Esophagus squamous epithelium (tissue), 5 donors: ENCODE results near the gene WTAP. TPM values are rescaled to one million over a fixed set of nuclear protein-coding genes. Genes with fewer than 3 reads are reported as not detected.
"Not testable (repeated sequence)": the region's sequence is repeated elsewhere in the genome, so short reads cannot be mapped to it uniquely, and the experiment has no call there.

Source experiments
- DNase-seq: peaks from one replicate; lab custom pipeline; 2025; lab: John Stamatoyannopoulos, UW
- H3K27ac ChIP-seq, 4 donors: fragments of 200-600 bp; sonication (generic); one replicate each; pipeline ENCODE4 v1.5.1; 2016 to 2019; ENCODE audit warnings: mild to moderate bottlenecking in 1 of 4
- H3K27me3 ChIP-seq, 4 donors: fragments of 200-600 bp; sonication (generic); 1 replicate in 3 of 4; 2 replicates in 1 of 4; pipeline versions ENCODE4 v1.5.1 to v1.6.0; 2017 to 2021; ENCODE audit warnings: antibody characterized with exemption in 1 of 4
- H3K36me3 ChIP-seq, 3 donors: fragments of 200-600 bp; sonication (generic); one replicate each; pipeline ENCODE4 v1.5.1; 2016 to 2019
- H3K4me1 ChIP-seq, 3 donors: fragments of 200-600 bp; sonication (generic); one replicate each; pipeline ENCODE4 v1.5.1; 2017 to 2019
- H3K4me3 ChIP-seq, 4 donors: fragments of 200-600 bp; sonication (generic); 1 replicate in 3 of 4; 2 replicates in 1 of 4; pipeline ENCODE4 v1.5.1; 2016 to 2019; ENCODE audit warnings: mild to moderate bottlenecking in 2 of 4, moderate library complexity in 1 of 4
- H3K9me3 ChIP-seq, 3 donors: fragments of 200-600 bp; sonication (generic); one replicate each; pipeline ENCODE4 v1.5.1; 2016 to 2019
- POLR2A ChIP-seq, 4 donors: fragments of 450-650 bp; IDR thresholded peaks; one replicate each; pipeline ENCODE4 v1.6.1; 2017; ENCODE audit warnings: antibody characterized with exemption in 4 of 4, mild to moderate bottlenecking in 4 of 4, moderate library complexity in 3 of 4
- WGBS, 2 donors: methylation state at CpG; one replicate each; pipeline ENCODE4 v1.1.5; 2018; 5-methylcytosine and 5-hydroxymethylcytosine counted together
- intact Hi-C: fragments of 100-400 bp; cut with DNase I; formaldehyde crosslinking; loops from one replicate; pipeline ENCODE4 v1.15.0; 2022
- total RNA-seq, 4 donors: library from RNA; depleted of rRNA; stranded (reverse); fragments of >200 nt; gene quantifications; one replicate each; pipeline ENCODE4 v1.1.0, GENCODE V29; 2016
- TF ChIP-seq, protein P1 (sequence below), 6 experiments: fragments of 450-650 bp in 4 of 6; fragments of 200-600 bp in 2 of 6; sonication (generic) in 2 of 6; IDR thresholded peaks; one replicate each; pipeline ENCODE4 v1.5.1; 2016 to 2019; ENCODE audit warnings: antibody characterized with exemption in 6 of 6, mild to moderate bottlenecking in 4 of 6, moderate library complexity in 4 of 6
- donor health status: DM: yes; HTN: yes; CAD: no.

The WTAP gene
- total RNA-seq, 4 donors from 2014 or later = 45.0 to 105 (median 82.6) TPM

DNA sequence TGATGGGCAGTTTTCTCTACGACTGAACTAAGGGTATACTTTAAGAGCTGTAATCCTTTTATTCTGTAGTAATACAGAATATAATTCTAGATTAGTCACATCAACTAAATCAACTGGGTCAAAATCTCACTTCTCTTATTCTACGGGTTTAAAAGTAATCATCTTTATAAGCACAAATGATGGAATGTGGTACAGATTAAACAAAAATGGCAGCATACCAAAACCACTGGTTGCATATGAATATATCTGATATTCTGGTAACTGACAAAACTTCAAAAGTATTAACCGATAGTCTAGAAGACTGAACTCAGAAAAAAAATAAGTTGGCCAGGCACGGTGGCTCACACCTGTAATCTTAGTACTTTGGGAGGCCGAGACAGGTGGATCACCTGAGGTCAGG, 41.3 kb upstream of the WTAP start:
- DNase-seq = no peak
- no peaks in the 10 kb centered on the region for H3K9me3 ChIP-seq
- H3K4me3 ChIP-seq = no peak overlapping the region
- no peaks in the 10 kb centered on the region for H3K27me3 ChIP-seq
- intact Hi-C loops = loop anchor here (5.0 kb wide), 1 partner anchor 106 kb away; the partner anchor contains the start of gene MRPL18
- TF ChIP-seq, protein P1, sequence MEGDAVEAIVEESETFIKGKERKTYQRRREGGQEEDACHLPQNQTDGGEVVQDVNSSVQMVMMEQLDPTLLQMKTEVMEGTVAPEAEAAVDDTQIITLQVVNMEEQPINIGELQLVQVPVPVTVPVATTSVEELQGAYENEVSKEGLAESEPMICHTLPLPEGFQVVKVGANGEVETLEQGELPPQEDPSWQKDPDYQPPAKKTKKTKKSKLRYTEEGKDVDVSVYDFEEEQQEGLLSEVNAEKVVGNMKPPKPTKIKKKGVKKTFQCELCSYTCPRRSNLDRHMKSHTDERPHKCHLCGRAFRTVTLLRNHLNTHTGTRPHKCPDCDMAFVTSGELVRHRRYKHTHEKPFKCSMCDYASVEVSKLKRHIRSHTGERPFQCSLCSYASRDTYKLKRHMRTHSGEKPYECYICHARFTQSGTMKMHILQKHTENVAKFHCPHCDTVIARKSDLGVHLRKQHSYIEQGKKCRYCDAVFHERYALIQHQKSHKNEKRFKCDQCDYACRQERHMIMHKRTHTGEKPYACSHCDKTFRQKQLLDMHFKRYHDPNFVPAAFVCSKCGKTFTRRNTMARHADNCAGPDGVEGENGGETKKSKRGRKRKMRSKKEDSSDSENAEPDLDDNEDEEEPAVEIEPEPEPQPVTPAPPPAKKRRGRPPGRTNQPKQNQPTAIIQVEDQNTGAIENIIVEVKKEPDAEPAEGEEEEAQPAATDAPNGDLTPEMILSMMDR (IDR thresholded peaks at IDR 0.05) = no peak
- TF ChIP-seq POLR2A (IDR thresholded peaks at IDR 0.05) = no peak
- 59 to 71% methylated on average over 5 of the region's 5 CpGs for WGBS, 2 donors
- H3K4me1 ChIP-seq = peaks cover 0 to 78% (median 39%) of the 10 kb centered on the region in 3 donors
- peaks cover 6 to 93% (median 17%) of the 10 kb centered on the region in 3 donors for H3K36me3 ChIP-seq
- H3K27ac ChIP-seq = no peak overlapping the region

DNA sequence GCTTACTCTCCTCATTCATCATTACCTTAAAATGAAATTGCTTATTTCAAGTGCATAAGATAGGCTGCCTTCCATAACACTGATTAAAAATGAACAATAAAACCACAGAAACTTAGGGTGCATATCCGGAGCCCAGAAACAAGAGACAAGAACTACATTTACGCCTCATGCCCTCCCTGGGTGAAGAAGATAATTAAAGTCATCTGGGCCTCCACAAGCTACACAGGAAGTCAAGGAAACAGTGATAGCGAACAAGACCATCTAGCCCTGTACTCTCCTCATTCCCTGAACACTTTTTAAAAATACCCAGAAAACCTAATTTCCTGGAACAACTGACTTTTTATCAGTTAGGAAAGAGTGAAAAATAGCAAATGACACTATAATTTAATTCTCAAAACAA, 40.6 kb upstream of the WTAP start:
- Histone ChIP-seq H3K4me1 (peaks cover 1 to 78% (median 34%) of the 10 kb centered on the region in 3 donors), H3K9me3 (no peaks in the 10 kb centered on the region), H3K36me3 (peaks cover 6 to 86% (median 17%) of the 10 kb centered on the region in 3 donors), H3K27me3 (no peaks in the 10 kb centered on the region), H3K4me3 (peak overlapping the region in 1 of 4 donors; percentile 21), H3K27ac (no peak overlapping the region)
- intact Hi-C loops = loop anchor here (5.0 kb wide), 1 partner anchor 106 kb away; the partner anchor contains the start of gene MRPL18
- WGBS, 2 donors = 62 to 68% methylated on average over 3 of the region's 3 CpGs
- no peak for DNase-seq
- TF ChIP-seq, protein P1 (IDR thresholded peaks at IDR 0.05) = no peak
- no peak for TF ChIP-seq POLR2A (IDR thresholded peaks at IDR 0.05)

DNA sequence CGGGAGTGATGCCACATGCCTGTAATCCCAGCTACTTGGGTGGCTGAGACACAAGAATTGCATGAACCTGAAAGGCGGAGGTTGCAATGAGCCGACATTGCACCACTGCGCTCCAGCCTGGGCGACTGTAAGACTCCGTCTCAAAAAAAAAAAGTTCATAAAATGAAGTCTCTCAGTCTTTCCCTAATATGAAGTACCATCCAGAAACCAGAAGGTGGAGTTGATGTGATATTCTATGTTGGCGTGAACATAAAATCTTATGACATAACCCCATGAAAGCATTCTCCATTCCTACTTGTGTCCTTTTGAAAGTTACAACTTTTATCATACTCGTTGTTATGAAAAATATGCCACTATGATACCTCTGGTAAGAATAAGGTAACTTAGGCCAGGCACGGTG, 40.0 kb upstream of the WTAP start:
- TF ChIP-seq, protein P1 (IDR thresholded peaks at IDR 0.05) = no peak
- no peak for TF ChIP-seq POLR2A (IDR thresholded peaks at IDR 0.05)

DNA sequence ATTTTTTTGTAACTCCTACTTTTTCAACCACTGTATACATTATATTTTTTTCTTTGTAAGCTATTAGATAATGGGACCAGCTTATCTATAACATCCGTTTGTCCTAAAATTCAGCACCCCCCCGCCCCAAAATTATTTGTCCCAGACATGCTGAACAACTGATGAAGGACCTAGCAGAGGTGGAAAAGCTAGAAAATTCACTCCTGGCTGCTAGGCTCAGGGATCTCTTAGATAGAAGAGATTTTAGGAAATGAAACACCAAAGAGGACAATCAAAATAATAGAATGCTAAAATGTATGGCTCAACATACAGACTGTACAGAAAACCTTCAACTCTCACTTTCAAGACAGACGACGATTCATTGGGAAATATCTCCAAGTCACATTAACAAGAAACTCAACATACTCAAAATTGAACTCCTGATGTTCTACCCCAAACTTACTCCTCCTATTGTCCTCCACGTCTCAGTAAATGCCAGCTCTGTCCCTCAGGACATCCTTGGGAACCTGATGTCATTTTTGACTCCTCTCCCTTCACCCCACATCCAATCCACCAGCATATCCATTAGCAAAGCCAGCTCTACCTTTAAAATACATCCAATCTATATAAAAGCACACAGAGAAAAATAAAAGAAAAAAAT, 38.9 kb upstream of the WTAP start:
- intact Hi-C loops = loop anchor here (5.0 kb wide), 1 partner anchor 104 kb away; the partner anchor contains the start of gene MRPL18
- TF ChIP-seq, protein P1 (IDR thresholded peaks at IDR 0.05) = no peak
- Histone ChIP-seq H3K9me3 (no peaks in the 10 kb centered on the region), H3K27me3 (no peaks in the 10 kb centered on the region), H3K27ac (no peak overlapping the region), H3K4me1 (peaks cover 7 to 69% (median 27%) of the 10 kb centered on the region in 3 donors), H3K36me3 (peaks cover 6 to 69% (median 17%) of the 10 kb centered on the region in 3 donors), H3K4me3 (peak overlapping the region in 2 of 4 donors; percentile 4 to 92)
- WGBS, 2 donors = 60 to 61% methylated on average over 5 of the region's 5 CpGs
- DNase-seq = no peak

More for the DNA sequence above, 40.0 kb upstream of the WTAP start:
- WGBS, 2 donors = 83 to 95% methylated on average over 9 of the region's 9 CpGs
- Histone ChIP-seq H3K36me3 (peaks cover 6 to 80% (median 17%) of the 10 kb centered on the region in 3 donors), H3K27ac (no peak overlapping the region), H3K27me3 (no peaks in the 10 kb centered on the region), H3K4me1 (peaks cover 7 to 78% (median 34%) of the 10 kb centered on the region in 3 donors), H3K4me3 (peak overlapping the region in 1 of 4 donors; percentile 92), H3K9me3 (no peaks in the 10 kb centered on the region)
- no peak for DNase-seq
- intact Hi-C loops = loop anchor here (5.0 kb wide), 1 partner anchor 105 kb away; the partner anchor contains the start of gene MRPL18

DNA sequence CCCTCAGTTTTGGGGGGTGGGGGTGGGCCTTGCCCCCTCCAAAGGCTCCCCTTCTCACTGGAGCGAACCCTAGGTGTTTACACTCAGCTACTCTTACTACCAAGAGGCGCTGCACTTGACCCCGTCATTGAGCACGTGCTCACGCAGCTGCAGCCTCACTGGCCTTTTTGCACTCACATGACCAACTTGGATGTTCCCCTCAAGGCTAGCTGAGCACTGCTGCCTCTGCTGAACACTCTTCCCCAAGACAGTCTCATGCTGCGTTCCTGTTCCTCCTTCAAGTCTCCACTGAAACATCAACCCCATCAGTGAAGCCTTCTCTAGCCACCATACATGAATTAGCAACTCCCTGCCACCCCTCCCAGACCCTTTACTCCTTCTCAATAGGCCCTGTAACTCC, 38.3 kb upstream of the WTAP start:
- no peaks in the 10 kb centered on the region for H3K27me3 ChIP-seq
- H3K4me3 ChIP-seq = peak overlapping the region in 2 of 4 donors; percentile 4 to 92
- intact Hi-C loops = loop anchor here (5.0 kb wide), 1 partner anchor 103 kb away; the partner anchor contains the start of gene MRPL18
- no peak for DNase-seq
- peaks cover 6 to 63% (median 17%) of the 10 kb centered on the region in 3 donors for H3K36me3 ChIP-seq
- H3K4me1 ChIP-seq = peaks cover 7 to 72% (median 24%) of the 10 kb centered on the region in 3 donors
- TF ChIP-seq POLR2A (IDR thresholded peaks at IDR 0.05) = no peak
- TF ChIP-seq, protein P1 (IDR thresholded peaks at IDR 0.05) = no peak
- no peak overlapping the region for H3K27ac ChIP-seq
- H3K9me3 ChIP-seq = no peaks in the 10 kb centered on the region
- WGBS, 2 donors = 68 to 77% methylated on average over 6 of the region's 6 CpGs

DNA sequence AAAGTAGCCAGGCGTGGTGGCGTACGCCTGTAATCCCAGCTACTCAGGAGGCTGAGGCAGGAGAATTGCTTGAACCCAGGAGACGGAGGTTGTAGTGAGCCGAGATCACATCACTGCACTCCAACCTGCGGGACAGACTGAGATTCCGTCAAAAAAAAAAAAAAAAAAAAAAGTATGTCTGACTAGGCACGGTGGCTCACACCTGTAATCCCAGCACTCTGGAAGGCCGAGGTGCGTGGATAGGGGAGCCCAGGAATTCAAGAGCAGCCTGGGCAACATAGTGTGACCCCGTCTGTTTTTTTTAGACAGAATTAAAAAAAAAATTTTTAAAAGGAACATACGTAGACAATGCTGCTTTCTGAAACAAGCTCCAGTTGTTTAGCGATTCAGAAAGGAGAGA, 37.2 kb upstream of the WTAP start:
- DNase-seq, H3K27me3 ChIP-seq, H3K9me3 ChIP-seq: not testable (repeated sequence)
- H3K36me3 ChIP-seq = peaks cover 6 to 52% (median 17%) of the 10 kb centered on the region in 3 donors
- H3K27ac ChIP-seq = peak overlapping the region in 1 of 4 donors; percentile 95
- WGBS, 2 donors = 60 to 84% methylated on average over 11 to 13 of the region's 13 CpGs
- intact Hi-C loops = loop anchor here (10.0 kb wide), 2 partner anchors 75 to 345 kb away; partner anchors contain the start of gene ACAT2
- H3K4me1 ChIP-seq = peaks cover 7 to 83% (median 32%) of the 10 kb centered on the region in 3 donors
- H3K4me3 ChIP-seq = peak overlapping the region in 1 of 4 donors; percentile 92
